ENCODE data around the gene DPYSL3.

GRCh38 chr5:147393874-147394672 is 115.8 kb downstream of the DPYSL3 start:
- TF ChIP-seq GATA2 (IDR thresholded peaks at IDR 0.05; ENCODE audit: low read depth, low read length) (no peak), GATA3 (IDR thresholded peaks at IDR 0.05; ENCODE audit: low read depth, low read length) (no peak)
